NCI-H526 (cell line): Measurements from ENCODE around the gene C1RL.
A peak's percentile ranks its signal among the peaks of the same experiment; 100 is the strongest.
"Not testable (repeated sequence)": the region's sequence is repeated elsewhere in the genome, so short reads cannot be mapped to it uniquely, and the experiment has no call there.

ENCODE experiments used
- DNase-seq, 2 experiments: peaks; one replicate each; lab custom pipeline; 2025; lab: John Stamatoyannopoulos, UW

The C1RL gene

GRCh38 chr12:7061596-7061995 is 47.4 kb downstream of the C1RL start:
- no peak for DNase-seq

DNA sequence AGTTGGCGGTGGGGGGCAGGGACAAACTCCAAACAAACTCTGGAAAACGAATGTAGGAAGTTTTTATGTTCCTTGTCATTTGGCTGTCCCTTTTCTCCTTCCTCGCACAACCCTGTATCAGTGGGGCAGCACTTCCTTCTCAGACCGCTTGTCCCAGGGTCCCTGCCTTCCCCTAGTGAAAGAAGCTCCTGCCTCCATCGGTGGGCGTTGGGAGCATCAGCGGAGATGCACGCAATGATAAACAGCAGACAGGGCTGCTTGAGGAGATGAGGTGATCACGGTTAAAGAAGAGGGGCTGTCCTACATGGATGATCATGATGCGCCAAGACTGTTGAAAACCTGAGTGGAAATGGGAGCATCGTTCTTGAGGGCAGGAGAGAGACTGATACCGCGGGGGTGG is 47.9 kb downstream of the C1RL start:
- no peak for DNase-seq

- DNase-seq = peak; percentile 15 to 18
These were observed 48.6 kb downstream of the C1RL start, which contains the start of gene C1S for GRCh38 chr12:7060353-7060954. Gene C1S, plus strand, starts transcription at chr12:7060718. Its CDS starts 1,195 bp downstream, at chr12:7061913.

DNA sequence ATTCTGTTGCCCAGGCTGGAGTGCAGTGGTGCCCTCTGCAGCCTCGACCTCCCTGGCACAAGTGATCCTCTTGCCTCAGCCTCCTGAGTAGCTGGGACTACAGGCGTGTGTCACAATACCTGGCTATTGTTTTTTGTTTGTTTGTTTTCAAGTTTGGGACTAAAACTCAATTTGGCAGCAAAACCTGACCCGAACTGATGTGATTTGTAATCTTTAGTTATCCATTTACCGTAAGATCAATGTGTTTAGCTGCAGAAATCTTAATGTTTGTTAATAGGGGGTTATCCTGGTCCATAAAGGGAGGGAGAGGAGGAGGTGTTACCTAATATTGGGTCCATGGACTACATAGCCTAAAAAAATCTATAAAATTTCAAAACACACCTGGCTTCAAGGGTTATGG is 49.2 kb downstream of the C1RL start:
- no peak for DNase-seq

- no peak for DNase-seq
These were observed 50.1 kb downstream of the C1RL start for GRCh38 chr12:7058850-7059395.

DNA sequence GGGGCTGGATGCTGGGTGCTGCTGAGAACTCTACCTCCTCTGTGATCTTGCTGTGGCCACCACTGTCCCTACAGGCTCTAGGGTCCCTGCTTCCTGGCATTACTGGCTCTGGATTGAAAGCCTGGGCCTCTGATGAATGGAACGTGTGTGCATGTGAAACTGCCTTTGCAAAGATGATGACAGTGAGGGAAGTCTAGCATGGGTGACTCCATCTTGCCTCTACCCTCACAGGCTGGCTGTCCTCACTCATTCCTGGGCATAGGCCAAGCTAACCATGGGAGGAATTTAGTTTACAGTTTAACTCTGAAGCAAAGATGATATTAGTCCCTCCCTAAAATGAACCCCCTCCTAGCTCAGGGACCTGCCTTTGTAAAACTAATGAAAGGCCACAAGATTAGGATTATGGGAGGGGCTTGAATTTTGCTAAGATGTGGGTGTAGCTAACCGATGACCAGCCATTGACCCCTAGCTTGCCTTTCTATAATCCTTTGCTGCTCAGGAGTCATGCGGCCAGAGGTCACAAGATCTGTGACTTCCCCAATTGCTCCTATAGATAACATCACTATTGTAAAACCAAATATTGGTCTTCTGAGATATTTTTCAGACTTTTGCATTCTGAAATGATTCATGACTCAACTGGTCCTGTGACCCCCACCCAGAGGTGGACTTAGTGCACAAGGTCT is 50.7 kb downstream of the C1RL start:
- no peak for DNase-seq

DNA sequence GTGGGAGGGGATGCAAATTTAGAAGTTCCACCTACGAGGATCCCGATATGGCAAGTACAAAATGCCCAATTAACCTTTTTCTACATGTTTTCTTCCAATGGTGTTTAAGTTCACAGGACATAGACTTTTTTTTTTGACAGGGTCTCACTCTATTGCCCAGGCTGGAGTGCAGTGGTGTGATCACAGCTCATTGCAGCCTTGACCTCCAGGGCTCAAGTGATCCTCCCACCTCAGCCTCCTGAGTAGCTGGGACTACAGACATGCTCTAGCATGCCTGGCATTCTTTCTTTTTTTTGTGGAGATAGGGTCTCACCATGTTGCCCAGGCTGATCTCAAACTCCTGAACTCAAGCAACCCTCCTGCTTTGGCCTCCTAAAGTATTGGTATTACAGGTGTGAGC is 53.3 kb downstream of the C1RL start:
- not testable (repeated sequence) for DNase-seq

DNA sequence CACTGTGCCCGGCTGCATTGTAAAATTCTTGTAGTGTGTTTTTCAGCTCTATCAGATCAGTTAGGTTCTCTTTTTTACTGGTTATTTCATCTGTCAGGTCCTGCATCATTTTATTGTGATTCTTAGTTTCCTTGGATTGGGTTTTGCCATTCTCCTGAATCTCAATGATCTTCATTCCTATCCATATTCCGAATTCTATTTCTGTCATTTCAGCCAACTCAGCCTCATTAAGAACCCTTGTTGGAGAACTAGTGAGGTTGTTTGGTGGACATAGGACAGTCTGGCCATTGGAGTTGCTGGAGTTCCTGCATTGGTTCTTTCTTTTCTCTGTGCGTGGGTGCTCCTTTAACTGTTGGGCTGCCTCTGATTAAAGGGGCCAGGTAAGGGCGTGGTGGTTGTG is 54.1 kb downstream of the C1RL start:
- no peak for DNase-seq

DNA sequence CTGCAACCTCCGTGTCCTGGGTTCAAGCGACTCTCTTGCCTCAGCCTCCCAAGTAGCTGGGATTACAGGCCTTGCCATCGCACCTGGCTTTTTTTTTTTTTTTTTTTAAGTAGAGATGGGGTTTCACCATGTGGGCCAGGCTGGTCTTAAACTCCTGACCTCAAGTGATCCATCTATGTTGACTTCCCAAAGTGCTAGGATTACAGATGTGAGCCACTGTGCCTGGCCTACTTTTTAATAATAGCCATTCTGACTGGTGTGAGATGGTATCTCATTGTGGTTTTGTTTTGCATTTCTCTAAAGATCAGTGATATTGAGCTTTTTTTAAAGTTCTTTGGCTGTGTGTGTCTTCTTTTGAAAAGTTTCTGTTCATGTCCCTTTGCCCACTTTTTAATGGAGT is 59.0 kb downstream of the C1RL start:
- not testable (repeated sequence) for DNase-seq

DNA sequence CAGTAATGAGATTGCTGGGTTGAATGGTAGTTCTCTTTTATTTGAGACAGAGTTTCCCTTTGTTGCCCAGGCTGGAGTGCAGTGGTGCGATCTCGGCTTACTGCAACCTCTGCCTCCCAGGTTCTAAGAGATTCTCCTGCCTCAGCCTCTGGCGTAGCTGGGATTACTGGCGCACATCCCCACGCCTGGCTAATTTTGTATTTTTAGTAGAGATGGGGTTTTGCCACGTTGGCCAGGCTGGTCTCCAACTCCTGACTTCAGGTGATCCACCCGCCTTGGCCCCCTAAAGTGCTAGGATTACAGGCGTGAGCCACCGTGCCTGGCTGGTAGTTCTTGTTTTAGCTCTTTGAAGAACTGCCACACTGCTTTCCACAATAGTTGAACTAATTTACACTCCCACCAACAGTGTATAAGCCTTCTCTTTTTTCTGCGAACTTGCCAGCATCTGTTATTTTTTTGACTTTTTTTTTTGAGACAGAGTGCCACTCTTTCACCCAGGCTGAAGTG is 59.5 kb downstream of the C1RL start:
- not testable (repeated sequence) for DNase-seq

DNA sequence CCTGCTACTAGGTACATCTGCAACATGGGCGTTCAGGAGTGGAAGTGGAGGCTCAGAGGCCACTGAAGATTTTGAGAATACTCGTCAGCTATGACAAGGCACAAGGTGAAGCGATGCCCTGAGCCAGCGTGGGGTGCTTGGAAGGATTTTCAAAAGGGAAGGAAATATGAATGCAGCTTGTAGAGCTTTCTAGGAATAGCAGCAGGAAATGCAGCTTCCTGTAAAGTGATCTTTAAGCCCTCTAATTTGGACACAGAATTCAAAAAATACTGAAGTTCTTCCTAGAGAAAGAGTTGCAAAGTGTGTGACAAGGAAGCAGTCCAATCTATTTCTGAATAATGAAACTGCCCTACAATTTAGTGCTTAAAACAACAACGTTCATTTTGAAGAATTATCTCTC is 61.7 kb downstream of the C1RL start:
- DNase-seq = no peak

DNA sequence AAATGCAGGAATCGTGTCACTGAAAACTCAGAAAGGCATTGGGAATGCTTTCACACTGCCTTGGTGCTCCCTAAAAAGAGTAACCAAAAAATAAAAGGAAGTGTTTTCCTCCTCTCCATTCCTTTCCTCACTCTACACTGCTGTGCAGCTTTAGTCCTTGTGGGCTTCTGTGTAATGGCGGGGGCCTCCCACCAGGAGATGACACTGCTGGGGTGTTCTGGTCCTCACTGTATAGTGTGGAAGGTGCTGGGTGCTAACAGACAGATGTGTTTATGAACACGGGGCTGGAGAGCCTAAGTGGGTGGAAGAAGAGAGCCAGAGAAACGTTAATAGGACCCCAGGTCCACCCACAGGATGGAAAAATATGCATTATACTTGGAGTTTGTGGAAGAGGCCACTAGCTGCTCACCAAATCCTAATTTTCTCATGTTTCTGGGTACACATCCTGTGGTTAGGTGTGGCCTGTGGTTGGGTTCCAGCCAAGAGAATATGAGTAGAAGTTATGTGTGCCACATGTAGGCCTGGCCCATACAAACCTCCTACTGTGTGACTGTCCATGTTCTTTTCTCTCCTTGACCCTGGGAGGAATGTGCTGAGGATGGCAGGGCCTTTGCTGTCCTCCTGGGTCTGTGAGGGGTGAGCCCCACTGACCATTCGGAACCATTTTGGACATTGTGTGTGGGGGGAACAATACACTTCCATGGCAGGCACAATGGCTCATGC is 62.5 kb downstream of the C1RL start:
- DNase-seq = no peak

- no peak for DNase-seq
These were observed 63.1 kb downstream of the C1RL start for GRCh38 chr12:7045913-7046312.
